HG02885 (cell line): Measurements from ENCODE around the gene ARHGAP32.

ENCODE experiments used
- ATAC-seq: cut with Tn5 transposase; IDR thresholded peaks from one replicate; pipeline ENCODE4 v1.9.1; 2021; ENCODE audit warnings: mild to moderate bottlenecking; ENCODE audit not compliant: unreplicated experiment, poor library complexity

Gene ARHGAP32

GRCh38 chr11:128963744-128964325 is 228.3 kb downstream of the ARHGAP32 start:
- no peak for ATAC-seq

- ATAC-seq: no peak
Observed at GRCh38 chr11:128962896-128963295, 229.2 kb downstream of the ARHGAP32 start.

- ATAC-seq: no peak
Observed at GRCh38 chr11:128961645-128962044, 230.5 kb downstream of the ARHGAP32 start.

- no peak for ATAC-seq
Observed at GRCh38 chr11:128957202-128957482, 235.0 kb downstream of the ARHGAP32 start.

- peak; percentile 71 for ATAC-seq
Observed at GRCh38 chr11:128956401-128957201, 235.5 kb downstream of the ARHGAP32 start.

- no peak for ATAC-seq
Observed at GRCh38 chr11:128955636-128956035, 236.5 kb downstream of the ARHGAP32 start.

- no peak for ATAC-seq
Observed at GRCh38 chr11:128953151-128953550, 239.0 kb downstream of the ARHGAP32 start.

GRCh38 chr11:128949791-128950454 is 242.2 kb downstream of the ARHGAP32 start:
- no peak for ATAC-seq

- no peak for ATAC-seq
Observed at GRCh38 chr11:128948583-128948982, 243.5 kb downstream of the ARHGAP32 start.

- no peak for ATAC-seq
Observed at GRCh38 chr11:128947773-128948172, 244.4 kb downstream of the ARHGAP32 start.

GRCh38 chr11:128946648-128947047 is 245.5 kb downstream of the ARHGAP32 start:
- no peak for ATAC-seq

GRCh38 chr11:128943428-128943976 is 248.6 kb downstream of the ARHGAP32 start:
- no peak for ATAC-seq

GRCh38 chr11:128942817-128943427 is 249.2 kb downstream of the ARHGAP32 start, which contains the start of gene TP53AIP1:
Gene TP53AIP1 (minus strand): TSS chr11:128942871. CDS start chr11:128937818, 5,053 bp downstream.
- no peak for ATAC-seq

GRCh38 chr11:128942272-128942612 is 249.9 kb downstream of the ARHGAP32 start:
- no peak for ATAC-seq

- ATAC-seq: no peak
Observed at GRCh38 chr11:128941573-128942271, 250.4 kb downstream of the ARHGAP32 start.

- ATAC-seq: no peak
Observed at GRCh38 chr11:128941110-128941509, 251.0 kb downstream of the ARHGAP32 start.

GRCh38 chr11:128940603-128941002 is 251.5 kb downstream of the ARHGAP32 start:
- ATAC-seq: no peak

- ATAC-seq: no peak
Observed at GRCh38 chr11:128940156-128940555, 252.0 kb downstream of the ARHGAP32 start.

GRCh38 chr11:128939591-128939990 is 252.5 kb downstream of the ARHGAP32 start:
- ATAC-seq: no peak

GRCh38 chr11:128938156-128938885 is 253.8 kb downstream of the ARHGAP32 start:
- no peak for ATAC-seq
